HG02642 (cell line): ENCODE data around the gene PLXNA3.

ENCODE experiments used
- ATAC-seq: cut with Tn5 transposase; IDR thresholded peaks from one replicate; pipeline ENCODE4 v1.9.1; 2021; ENCODE audit warnings: mild to moderate bottlenecking; ENCODE audit not compliant: unreplicated experiment, poor library complexity

PLXNA3 gene

DNA sequence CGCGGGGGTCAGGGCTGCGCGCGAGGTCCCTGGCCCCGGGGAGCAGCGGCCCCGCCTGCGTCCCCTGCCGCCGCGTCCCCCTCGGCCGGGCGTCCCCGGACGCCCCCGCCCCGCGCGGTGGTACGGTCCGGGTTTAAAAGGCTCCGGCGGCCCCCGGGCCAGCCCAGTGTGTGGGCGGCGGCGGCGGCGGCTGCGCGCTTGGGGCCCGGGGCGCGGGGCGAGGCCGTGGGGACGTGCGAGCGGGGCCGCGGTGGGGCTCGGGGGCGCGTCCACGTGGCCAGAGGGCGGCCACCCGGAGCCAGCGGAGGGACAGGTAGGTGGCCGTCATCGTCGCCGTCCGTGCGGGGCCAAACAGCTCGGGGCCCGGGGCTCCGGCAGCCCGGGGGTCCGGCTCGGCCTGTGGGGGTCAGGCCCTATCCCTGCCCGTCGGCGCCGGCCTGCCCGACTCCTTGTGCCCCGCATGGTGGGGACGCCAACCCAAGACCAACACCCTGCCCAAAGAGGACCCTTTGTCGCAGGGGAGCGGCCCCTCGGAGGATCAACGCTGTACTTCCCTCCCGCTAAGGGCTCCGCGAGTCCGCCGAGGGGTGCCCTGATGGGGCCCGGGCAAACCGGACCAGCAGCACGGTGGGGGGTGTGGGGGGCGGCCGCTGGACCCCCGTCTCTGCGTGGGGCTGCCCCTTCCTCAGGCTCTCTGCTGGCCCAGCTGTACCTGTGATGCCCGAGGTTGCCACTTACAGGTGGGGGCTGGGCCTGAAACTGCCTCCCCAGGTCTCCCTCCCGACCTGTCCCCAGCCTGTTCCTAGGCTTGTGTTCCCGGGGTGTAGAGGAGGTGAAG lies at the start of gene PLXNA3:
PLXNA3 (plus strand) TSS at position 166 of the 838 bp plus-strand sequence. CDS start 1,903 bp downstream, outside the sequence.
- ATAC-seq: peak; percentile 67

DNA sequence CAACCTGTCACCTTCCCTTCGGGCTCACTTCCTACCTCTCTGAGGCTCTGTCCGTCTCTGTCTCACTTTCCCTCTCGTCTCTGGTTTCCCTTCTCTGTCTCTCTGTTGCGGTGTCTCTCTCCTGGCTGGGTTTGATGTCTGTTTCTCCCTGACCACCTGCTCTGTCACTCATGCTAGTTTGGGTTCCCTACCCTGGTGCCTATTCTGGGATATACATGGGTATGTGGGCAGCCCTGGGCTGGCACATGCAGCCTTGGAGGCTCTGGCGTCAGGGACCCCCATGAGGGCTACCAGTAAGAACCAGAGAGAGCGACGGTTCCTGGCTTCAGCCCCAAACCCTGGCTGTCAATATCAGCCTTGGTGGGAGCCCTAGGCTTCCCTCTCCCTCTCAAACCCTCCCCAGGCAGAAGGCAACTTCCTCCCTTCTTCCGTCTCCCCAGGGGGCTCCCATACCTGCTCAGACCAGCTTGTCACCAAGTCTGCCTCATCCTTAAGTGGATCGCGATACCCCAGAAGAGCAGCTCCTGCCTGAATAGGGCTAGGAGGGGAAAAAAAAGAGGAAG lies 49.3 kb upstream of the PLXNA3 start:
- ATAC-seq: peak; percentile 9

DNA sequence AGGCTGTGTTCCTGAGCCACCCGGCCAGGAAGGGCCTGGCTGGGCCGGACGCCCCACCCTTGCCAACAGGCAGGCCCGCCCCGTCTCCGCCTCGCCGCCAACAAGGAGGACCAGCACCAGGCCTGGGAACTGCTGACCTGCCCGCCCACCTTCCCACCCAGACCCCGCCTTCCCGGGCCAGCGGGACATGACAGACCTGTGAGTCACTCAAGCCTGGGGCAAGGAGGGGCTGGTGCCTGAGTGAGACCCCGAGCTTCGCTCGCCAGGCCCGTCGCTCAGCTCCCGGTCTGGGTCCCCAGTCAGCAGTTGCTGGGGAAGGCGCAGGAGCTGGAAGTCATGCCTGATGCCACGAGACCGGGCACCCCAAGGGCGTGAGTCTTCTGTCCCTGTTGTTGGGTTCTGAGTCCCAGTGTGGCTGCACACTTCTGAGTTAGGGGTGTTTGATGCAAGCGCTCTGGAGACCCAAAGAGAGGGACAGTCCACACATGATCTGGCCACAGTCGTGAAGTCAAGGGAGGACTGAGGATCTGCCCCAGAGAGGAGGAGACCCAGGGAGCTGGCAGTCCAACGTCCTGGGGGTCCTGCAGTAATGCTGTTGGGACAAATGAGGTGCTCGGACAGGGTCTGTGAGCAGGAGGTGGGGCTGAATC lies 48.7 kb upstream of the PLXNA3 start, which contains the start of gene DNASE1L1:
DNASE1L1 (minus strand) TSS at position 33 of the 650 bp plus-strand sequence. CDS start 3,686 bp downstream, outside the sequence.
- peak; percentile 50 for ATAC-seq

DNA sequence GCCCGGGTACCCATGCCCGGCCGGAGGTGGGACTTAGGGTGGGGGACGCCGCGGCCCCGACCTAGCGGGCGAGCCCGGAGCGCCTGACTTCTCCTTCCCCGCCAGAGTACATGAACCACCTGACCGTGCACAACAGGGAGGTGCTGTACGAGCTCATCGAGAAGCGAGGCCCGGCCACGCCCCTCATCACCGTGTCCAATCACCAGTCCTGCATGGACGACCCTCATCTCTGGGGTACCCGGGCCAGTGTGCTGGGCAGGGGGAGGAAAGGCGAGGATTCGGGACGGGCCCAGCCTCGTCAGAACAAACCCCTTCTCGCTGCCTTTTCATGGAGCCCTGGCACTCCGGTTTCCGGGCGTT lies 46.1 kb upstream of the PLXNA3 start:
- ATAC-seq: peak; percentile 59

DNA sequence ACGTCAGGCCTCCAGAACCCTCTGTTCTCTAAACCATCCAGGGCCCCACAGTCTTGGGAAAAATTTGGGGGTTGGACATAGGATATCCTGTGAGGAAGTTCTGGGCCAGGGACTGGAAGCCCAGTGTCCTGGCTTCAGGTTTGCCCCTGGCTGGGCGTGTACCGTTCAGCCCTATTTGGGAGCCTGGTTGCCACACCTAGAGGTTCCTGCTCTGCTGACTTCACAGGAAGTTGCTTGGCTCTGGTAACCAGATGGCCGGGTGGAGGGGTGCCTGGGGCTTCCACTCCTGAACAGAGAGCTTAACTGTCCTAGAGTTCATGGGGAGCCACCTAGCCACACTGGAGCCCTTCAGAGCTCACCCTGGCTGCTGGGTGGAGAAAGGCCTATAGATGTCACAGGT lies 45.6 kb upstream of the PLXNA3 start:
- ATAC-seq: no peak

DNA sequence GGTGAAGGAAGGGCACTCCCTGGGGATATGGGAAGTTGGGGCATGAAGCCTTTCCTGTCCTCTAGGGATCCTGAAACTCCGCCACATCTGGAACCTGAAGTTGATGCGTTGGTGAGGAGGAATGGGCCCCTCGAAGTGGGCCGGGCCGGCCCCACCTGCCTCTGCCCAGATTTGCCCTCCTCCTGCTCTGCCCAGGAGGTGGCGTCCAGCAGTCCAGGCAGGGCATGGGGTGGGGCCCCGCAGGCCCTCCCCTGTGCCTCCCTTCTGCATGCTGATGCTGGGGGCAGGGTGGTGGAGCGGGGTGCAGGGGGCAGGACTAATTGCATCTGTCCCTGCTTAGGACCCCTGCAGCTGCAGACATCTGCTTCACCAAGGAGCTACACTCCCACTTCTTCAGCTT lies 44.9 kb upstream of the PLXNA3 start:
- no peak for ATAC-seq

DNA sequence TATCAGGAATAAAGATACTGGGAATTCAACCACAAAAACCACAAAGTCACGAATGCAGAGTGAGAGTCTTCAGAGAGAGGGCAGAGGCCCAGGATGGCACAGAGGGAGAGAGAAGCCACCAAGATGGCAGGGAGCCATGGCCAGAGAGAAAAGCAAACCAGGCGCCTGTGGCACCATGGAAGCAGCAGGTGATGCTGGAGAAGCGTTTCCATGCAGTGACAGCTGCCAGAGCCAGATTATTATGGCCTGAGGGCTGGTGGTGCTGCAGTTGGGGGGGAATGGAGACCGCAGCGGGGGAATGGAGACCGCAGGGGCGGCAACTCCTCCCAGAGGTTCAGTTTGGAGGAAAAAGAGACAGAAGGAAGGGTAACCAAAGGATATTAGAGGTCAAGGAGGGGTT lies 40.9 kb upstream of the PLXNA3 start:
- ATAC-seq: no peak

DNA sequence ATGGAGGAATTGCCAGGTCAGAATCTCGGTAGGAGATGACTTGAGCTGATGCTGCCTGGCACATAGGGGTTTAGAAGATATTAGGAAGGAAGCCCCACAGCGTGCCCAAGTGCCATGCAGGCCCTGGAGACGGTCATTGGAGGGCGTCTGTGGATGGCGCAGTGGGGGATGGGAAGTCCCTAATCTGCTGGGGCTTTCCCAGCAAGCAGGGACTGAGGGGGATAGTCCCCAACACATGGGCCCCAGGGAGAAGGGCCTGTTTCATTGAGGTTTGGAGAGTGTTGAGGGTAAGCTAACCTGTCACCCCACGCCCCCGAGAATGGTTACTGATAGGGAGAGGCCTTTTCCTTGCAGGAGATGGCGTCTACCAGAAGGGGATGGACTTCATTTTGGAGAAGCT lies 38.9 kb upstream of the PLXNA3 start:
- ATAC-seq: no peak

DNA sequence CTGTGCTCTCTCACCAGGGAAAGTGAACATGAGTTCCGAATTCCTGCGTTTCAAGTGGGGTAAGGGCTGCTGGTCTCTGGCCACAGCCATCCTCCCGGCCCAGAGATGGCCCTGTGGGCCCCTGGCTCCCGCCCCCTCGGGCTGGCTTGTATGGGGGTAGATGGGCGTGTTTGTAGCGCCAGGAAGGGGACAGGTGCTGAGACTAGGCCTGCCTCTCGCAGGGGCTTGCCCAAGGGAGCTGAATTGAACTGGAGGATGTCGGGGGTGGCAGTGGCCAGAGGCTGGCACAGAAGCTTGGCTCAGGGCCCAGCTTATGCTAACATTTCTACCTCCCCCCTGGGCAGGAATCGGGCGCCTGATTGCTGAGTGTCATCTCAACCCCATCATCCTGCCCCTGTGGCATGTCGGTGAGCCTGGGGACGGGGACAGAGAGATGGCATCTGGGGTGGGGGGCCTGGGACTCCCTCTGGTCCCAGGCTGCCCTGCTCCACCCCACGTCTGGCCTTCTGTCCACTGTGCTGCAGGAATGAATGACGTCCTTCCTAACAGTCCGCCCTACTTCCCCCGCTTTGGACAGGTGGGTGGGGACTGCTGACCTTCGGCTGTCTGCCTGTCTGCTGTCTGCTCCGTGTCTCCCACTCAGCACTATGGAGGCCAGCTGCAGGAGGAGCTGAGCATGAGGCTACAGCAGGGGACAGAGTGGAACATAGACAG lies 38.2 kb upstream of the PLXNA3 start:
- ATAC-seq: no peak

DNA sequence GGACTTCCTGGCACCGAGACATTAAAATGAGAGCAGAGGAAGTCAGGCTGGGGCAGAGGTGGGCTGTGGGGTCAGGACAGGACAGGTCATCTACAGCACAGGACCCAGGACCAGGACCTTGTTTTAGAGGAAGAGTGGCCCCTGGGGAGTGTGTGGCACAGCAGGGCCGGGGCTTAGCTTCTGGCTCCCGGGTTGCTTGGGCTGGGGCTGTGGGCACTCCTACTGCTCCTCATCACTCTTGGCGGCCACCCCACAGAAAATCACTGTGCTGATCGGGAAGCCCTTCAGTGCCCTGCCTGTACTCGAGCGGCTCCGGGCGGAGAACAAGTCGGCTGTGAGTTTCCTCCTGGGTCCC lies 37.7 kb upstream of the PLXNA3 start:
- no peak for ATAC-seq

DNA sequence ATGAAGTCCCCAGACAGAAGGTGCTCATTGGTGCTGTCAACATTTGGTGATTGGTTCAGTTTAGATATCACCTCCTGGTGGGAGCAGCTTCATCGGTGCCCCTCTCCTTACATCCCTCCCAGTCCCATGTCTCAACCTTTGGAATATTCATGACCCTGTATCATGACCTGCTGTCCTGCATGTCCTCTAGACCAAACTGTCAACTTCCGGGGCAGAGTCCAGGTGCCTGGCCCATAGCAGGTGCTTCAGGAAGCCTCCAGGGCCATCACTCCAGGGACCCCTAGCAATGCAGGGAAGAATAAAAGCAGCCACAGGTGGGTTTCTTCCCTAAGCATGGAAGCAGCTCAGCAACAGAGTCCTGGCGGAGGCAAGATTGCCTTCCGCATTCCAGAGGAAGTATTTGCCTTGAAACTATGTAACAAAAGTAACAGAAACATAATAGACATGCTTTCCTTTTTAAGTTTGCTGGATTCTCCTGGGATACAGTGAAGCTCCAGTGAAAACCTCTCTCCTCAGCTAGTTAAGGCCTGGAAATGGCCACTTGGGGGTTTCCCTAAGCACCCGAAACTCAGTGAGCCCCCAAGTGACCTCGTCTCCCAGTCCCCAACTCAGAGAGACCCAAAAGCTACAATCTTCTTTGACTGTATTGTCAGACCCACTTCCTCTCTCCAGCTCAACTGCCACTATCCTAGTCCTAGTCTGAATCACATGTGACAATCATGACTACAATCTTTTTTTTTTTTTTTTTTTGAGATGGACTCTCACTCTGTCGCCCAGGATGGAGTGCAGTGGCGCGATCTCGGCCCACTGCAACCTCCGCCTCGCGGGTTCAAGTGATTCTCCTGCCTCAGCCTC lies 30.9 kb upstream of the PLXNA3 start:
- ATAC-seq: no peak

DNA sequence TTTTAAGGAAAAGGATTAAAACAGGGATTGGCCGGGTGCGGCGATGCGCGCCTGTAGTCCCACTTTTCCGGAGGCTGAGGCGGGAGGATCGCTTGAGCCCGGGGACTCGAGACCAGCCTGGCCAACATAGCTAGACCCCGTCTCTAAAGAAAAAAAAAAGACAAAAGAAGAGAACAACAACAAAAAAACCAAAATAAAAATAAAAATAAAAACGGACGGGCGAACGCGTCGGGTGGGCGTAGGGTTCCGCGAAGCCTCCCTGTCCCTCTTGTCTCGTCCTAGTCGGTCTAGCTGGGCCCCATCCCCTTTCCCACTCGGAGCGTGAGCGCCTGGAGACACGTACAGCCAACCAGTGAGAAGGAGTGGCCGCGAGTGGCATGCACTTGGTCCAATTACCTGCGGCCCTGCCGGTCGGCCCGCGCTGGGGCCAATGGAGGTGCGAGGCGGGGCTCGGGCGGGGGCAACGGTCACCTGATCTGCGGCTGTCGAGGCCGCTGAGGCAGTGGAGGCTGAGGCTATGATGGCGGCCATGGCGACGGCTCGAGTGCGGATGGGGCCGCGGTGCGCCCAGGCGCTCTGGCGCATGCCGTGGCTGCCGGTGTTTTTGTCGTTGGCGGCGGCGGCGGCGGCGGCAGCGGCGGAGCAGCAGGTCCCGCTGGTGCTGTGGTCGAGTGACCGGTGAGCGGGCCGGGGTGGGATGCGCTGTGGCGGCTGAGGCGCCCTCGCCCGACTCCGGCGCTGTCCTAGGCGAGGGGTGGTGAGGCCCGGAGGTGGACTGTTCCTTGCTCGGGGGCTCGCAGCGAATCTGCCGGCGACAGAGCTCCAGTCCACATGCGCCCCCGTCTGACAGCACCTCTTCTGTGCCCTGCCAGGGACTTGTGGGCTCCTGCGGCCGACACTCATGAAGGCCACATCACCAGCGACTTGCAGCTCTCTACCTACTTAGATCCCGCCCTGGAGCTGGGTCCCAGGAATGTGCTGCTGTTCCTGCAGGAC lies 29.6 kb upstream of the PLXNA3 start, which contains the start of gene ATP6AP1:
ATP6AP1 (plus strand) TSS at position 502 of the 996 bp plus-strand sequence; CDS start at position 518, 16 bp downstream.
- peak; percentile 98 for ATAC-seq

DNA sequence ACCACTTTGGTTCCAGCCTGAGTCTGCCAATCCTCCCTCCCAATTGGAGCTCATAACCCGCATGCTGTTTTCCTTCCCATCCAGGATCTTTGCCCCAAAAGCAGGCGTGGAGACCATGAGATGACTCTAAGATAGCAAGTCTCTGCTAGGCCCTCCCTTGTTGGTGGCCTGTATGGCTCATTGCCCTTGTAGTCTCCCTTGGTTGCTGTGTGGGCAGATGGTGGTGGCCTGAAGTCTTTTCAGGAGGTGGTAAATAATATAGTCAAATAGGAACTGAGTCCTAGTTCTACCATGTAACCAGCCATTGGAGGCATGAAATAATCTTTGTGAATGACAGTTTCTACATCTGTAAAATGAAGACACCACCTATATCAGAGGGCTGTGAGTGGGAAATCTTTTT lies 28.4 kb upstream of the PLXNA3 start:
- ATAC-seq: no peak

DNA sequence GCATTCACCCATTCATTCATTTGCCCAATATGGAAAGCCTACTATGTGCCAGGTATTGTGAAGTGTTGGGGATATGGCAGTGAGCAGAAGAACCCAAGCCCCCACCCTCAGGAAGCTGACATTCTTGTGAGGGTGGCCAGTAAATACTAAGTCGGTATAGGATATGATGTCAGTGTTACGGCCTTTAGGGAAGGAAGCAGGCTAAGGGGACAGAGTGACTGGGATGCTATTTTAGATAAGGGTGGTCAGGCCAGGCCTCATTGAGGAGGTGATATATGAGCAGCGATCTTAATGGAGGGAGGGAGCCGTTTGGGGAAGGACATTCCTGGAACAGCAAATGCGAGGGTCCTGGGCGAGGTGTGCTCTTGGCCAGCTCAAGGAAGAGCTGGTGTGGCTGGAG lies 27.6 kb upstream of the PLXNA3 start:
- no peak for ATAC-seq

DNA sequence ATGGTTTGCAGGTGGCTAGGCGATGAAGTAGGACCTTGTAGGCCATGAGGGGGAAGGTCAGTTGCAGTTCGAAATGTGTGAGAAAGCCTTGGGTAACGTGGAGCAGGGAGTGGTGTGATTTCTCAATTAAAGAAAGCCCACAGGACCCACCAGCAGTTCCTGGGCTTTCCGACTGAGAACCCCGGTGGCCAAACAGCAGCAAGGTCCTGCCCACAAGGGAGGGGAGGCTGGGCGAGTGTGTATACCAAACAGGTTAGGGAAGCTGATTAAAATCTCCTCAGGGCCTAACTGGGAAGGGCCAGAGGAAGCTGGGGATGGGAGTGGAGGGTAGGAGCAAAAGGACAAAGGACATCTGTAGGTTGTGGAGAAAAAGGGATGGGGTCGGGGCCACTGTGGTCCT lies 27.2 kb upstream of the PLXNA3 start:
- ATAC-seq: no peak

DNA sequence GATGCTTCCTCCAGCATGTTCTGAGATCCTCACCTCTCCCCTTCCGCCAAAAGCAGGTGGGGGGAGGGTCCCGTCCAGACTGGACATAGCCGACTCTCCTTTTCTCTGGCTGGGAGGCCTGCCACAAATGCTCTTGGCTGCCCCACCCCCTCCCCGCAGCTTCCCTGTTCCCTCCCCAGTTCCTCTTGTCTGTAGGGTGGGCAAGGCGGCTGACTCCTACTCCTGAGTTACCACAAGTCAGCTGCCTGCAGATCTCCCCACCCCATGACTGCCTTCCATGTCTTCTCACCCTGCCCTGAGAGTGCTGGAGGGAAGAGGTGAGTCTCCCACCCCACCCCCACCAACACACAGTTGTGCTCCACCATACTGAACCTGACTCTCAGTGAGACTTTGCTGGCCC lies 26.7 kb upstream of the PLXNA3 start:
- ATAC-seq: no peak

DNA sequence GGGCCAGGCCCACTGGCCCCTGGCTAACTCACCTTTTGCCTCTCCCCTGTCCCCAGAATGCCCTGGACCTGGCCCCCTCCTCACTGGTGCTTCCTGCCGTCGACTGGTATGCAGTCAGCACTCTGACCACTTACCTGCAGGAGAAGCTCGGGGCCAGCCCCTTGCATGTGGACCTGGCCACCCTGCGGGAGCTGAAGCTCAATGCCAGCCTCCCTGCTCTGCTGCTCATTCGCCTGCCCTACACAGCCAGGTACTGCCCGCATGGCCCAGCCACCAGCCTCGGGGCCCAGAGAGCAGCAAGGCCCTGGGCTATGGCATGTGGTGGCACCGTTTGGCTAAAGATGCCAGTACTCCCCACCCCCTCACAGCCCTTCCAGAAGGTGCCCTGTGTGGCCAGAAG lies 25.9 kb upstream of the PLXNA3 start:
- no peak for ATAC-seq

DNA sequence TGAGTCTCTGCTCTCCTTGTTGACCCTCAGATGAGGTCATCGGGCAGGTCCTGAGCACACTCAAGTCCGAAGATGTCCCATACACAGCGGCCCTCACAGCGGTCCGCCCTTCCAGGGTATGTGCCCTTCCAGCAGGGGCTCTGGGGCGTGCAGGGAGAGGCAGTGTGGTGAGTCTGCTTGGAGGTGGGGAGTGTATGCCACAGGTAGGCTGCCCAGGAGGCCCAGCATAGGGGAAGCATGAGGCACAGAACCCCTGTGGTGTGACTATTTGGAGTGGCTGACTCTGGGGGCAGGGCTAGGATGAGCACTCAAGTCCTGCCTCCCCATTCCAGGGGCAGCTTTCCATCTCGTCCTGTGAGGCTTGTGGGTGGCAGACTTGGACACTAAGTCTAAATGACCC lies 24.5 kb upstream of the PLXNA3 start:
- ATAC-seq: no peak
